Vagina (tissue), 2 donors: Measurements from ENCODE around the gene ITIH2. TPM values are rescaled to one million over a fixed set of nuclear protein-coding genes. Genes with fewer than 3 reads are reported as not detected.

Experiments
- DNase-seq, 2 donors: peaks; one replicate each; pipeline ENCODE4 v3.0.0-alpha.2; 2017; ENCODE audit errors: extremely low spot score in 2 of 2
- H3K27ac ChIP-seq: fragments of 200-600 bp; sonication (generic); one replicate; pipeline ENCODE4 v1.5.1; 2019
- H3K27me3 ChIP-seq: fragments of 200-600 bp; sonication (generic); one replicate; pipeline ENCODE4 v1.5.1; 2019
- H3K36me3 ChIP-seq, 2 donors: fragments of 200-600 bp; sonication (generic); one replicate each; pipeline ENCODE4 v1.5.1; 2017 to 2019
- H3K4me1 ChIP-seq: fragments of 200-600 bp; sonication (generic); one replicate; pipeline ENCODE4 v1.5.1; 2019
- H3K4me3 ChIP-seq, 2 donors: fragments of 200-600 bp; sonication (generic); 1 replicate in 1 of 2; 2 replicates in 1 of 2; pipeline ENCODE4 v1.5.1; 2016 to 2019
- H3K9me3 ChIP-seq: fragments of 200-600 bp; sonication (generic); one replicate; pipeline ENCODE4 v1.5.1; 2019
- CTCF ChIP-seq, 3 experiments: fragments of 450-650 bp in 2 of 3; fragments of 200-600 bp in 1 of 3; sonication (generic) in 1 of 3; IDR thresholded peaks; one replicate each; pipeline ENCODE4 v1.5.1; 2017 to 2019; ENCODE audit warnings: antibody characterized with exemption in 3 of 3, mild to moderate bottlenecking in 2 of 3, moderate library complexity in 2 of 3
- POLR2A ChIP-seq, 2 donors: fragments of 450-650 bp; IDR thresholded peaks; one replicate each; pipeline ENCODE4 v1.6.1; 2017; ENCODE audit warnings: antibody characterized with exemption in 2 of 2, mild to moderate bottlenecking in 2 of 2, moderate library complexity in 2 of 2
- POLR2AphosphoS5 ChIP-seq, 2 donors: sonication (generic); formaldehyde crosslinking; IDR thresholded peaks; one replicate each; pipeline ENCODE4 v1.9.0; 2017; ENCODE audit warnings: antibody characterized with exemption in 2 of 2, mild to moderate bottlenecking in 2 of 2, low read depth in 1 of 2; ENCODE audit not compliant: insufficient read depth in 1 of 2
- intact Hi-C: fragments of 100-400 bp; cut with DNase I; formaldehyde crosslinking; loops from one replicate; pipeline ENCODE4 v1.15.1; 2023
- total RNA-seq: library from RNA; depleted of rRNA; stranded (reverse); fragments of >200 nt; gene quantifications from one replicate; pipeline ENCODE4 v1.2.3, GENCODE V29; 2016

Gene ITIH2
- total RNA-seq, 1 donor from 2014 or later: not detected

- peak in 1 of 2 donors; percentile 87 for DNase-seq
- H3K27ac ChIP-seq: peak overlapping the region; percentile 84
- H3K4me3 ChIP-seq: peak overlapping the region; percentile 93 to 97
- no peaks in the 10 kb centered on the region for H3K27me3 ChIP-seq
- peaks cover 0 to 5% of the 10 kb centered on the region in 2 donors for H3K36me3 ChIP-seq
- TF ChIP-seq POLR2A (IDR thresholded peaks at IDR 0.05) (no peak), CTCF (IDR thresholded peaks at IDR 0.05) (no peak), POLR2AphosphoS5 (IDR thresholded peaks at IDR 0.05; ENCODE audit: insufficient read depth in 1 of 2, low read depth in 1 of 2) (no peak)
- no peaks in the 10 kb centered on the region for H3K9me3 ChIP-seq
- peaks cover 59% of the 10 kb centered on the region for H3K4me1 ChIP-seq
- intact Hi-C loops: no loop called here
Measured at GRCh38 chr10:7787150-7787856, 84.2 kb downstream of the ITIH2 start.

- TF ChIP-seq POLR2A (IDR thresholded peaks at IDR 0.05) (peak in 1 of 2 donors; percentile 42), POLR2AphosphoS5 (IDR thresholded peaks at IDR 0.05; ENCODE audit: insufficient read depth in 1 of 2, low read depth in 1 of 2) (peak; percentile 91 to 92), CTCF (IDR thresholded peaks at IDR 0.05) (no peak)
- DNase-seq: peak in 1 of 2 donors; percentile 93
- Histone ChIP-seq H3K4me3 (peak within 1 kb of the TSS; percentile 93 to 97), H3K9me3 (no peaks in the 10 kb centered on the region), H3K27me3 (no peaks in the 10 kb centered on the region), H3K36me3 (peaks cover 0 to 5% of the 10 kb centered on the region in 2 donors), H3K4me1 (peaks cover 66% of the 10 kb centered on the region), H3K27ac (peak within 1 kb of the TSS; percentile 84)
- intact Hi-C loops: no loop called here
Measured at GRCh38 chr10:7787857-7788638, 84.9 kb downstream of the ITIH2 start, which contains the start of the genes ATP5F1C and KIN. Gene ATP5F1C, plus strand, starts transcription at chr10:7788177. Its CDS starts 31 bp downstream, at chr10:7788208. Gene KIN, minus strand, starts transcription at chr10:7787993. Its CDS starts 60 bp downstream, at chr10:7787933.

- Histone ChIP-seq H3K4me1 (peaks cover 72% of the 10 kb centered on the region), H3K4me3 (peak overlapping the region; percentile 93 to 97), H3K27ac (peak overlapping the region; percentile 84), H3K36me3 (peaks cover 0 to 5% of the 10 kb centered on the region in 2 donors), H3K9me3 (no peaks in the 10 kb centered on the region), H3K27me3 (no peaks in the 10 kb centered on the region)
- intact Hi-C loops: no loop called here
- no peak for TF ChIP-seq CTCF (IDR thresholded peaks at IDR 0.05)
- no peak for TF ChIP-seq POLR2A (IDR thresholded peaks at IDR 0.05)
- TF ChIP-seq POLR2AphosphoS5 (IDR thresholded peaks at IDR 0.05; ENCODE audit: insufficient read depth in 1 of 2, low read depth in 1 of 2): no peak
- DNase-seq: no peak
Measured at GRCh38 chr10:7788639-7789286, 85.6 kb downstream of the ITIH2 start.

- intact Hi-C loops: no loop called here
- peaks cover 0 to 5% of the 10 kb centered on the region in 2 donors for H3K36me3 ChIP-seq
- no peaks in the 10 kb centered on the region for H3K27me3 ChIP-seq
- peak overlapping the region in 1 of 2 donors; percentile 97 for H3K4me3 ChIP-seq
- no peak for DNase-seq
- TF ChIP-seq POLR2AphosphoS5 (IDR thresholded peaks at IDR 0.05; ENCODE audit: insufficient read depth in 1 of 2, low read depth in 1 of 2) (no peak), POLR2A (IDR thresholded peaks at IDR 0.05) (no peak), CTCF (IDR thresholded peaks at IDR 0.05) (no peak)
- H3K9me3 ChIP-seq: no peaks in the 10 kb centered on the region
- H3K27ac ChIP-seq: no peak overlapping the region
- peaks cover 75% of the 10 kb centered on the region for H3K4me1 ChIP-seq
Measured at GRCh38 chr10:7789390-7789789, 86.3 kb downstream of the ITIH2 start.
